HG03460 (cell line): ENCODE measurements around the gene LRRFIP1.

Experiments
- ATAC-seq: cut with Tn5 transposase; IDR thresholded peaks from one replicate; pipeline ENCODE4 v1.9.1; 2021; ENCODE audit not compliant: unreplicated experiment

LRRFIP1 gene

DNA sequence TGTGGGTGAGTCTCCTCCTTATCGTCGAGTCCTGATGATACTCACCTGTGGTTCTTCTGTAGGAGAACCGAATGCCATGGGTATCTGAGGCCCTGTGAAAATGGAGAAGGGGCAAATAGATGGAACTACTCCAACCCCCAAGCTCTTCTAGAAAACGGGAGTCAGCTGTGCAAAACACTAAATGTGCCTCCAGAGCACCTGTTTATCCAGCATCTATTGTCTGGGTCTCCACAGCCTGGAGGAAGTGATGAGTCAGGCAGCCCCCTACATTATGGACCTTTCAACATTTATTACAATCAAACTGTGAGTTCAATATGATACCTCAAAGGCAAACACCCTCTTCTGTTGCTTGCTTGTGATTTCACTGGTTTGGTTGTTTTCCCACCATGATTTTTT, 9.8 kb upstream of the LRRFIP1 start:
- no peak for ATAC-seq

DNA sequence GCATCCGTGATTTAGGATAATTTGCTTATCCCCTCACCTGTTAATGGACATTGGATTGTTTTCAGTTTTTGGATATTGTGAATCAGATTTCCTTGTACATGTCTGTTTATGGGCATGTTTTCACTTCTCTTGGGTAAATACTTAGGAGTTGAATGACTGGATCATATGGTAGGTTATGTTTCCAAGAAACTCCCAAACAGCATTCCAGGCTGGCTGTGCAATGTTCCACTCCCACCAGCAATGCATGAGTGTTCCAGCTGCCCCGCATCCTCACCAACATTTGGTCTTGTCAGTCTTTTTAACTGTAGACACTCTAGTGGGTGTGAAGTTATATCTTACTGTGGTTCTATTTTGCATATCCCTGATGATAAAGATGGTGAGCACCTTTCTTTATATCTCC, 8.9 kb upstream of the LRRFIP1 start:
- ATAC-seq = no peak

DNA sequence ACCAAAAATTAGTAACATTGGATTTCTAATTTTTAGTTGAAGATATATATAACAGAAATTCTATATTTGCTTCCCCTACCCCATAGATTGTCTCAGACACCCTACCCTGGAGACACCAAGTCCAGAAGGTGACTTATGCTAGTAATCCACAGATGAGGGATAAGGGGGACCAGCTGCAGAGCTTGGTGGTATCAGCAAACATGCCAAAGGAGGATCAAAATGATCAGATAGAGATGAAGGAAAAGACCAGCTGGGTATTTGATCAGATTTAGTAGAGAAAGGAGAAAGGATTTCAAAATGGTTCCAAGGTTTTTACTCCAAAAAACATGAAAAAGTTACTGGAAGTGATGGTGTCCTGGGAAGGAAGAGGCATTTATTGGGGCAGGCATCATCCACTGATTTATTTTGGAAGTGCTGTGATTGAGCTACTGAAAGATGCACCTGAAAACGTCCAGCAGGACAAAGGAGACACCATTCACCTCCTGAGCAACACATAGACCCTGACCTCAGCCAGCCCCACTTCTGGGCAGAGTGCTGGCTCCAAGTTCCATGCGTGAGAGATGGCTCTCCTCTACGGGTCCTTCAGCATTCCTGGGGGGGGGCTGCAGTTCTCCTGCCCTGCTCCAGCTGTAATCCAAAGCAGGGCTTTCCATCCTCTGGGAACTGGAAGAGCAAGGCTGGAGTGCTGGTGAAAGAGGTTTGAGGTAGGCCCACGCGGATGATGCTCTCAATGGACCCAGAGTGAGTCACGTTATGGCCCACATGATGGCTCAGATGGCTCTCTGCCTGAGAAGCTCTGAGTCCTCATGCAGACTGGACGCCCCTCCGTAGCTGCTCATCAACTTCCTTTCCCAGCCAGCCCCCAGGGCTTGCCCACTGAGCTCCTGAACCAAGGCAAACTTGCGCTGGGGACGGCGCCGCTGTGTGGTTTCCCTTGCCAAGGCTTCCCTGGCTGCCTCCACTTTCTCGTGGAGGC, 3.7 kb upstream of the LRRFIP1 start:
- no peak for ATAC-seq

DNA sequence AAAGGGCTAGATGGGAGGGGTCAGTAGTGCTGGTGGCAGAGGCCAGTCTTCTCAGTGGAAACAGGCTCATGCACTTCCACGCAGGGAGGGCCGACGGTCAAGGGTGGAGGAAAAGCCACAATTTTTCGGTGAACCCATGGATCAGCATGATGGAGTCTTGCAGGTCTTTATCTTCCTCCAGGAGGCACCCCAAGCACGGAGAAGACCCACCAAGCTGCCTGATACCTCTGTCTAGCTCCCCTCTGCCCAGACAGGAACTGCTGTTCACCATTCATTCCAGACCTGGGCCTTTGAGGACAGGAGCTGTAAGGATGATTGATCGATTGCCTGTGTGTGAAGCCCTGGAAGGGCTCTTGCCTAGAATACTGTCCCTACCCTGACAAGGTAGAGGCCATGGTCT, 2.8 kb upstream of the LRRFIP1 start:
- no peak for ATAC-seq

DNA sequence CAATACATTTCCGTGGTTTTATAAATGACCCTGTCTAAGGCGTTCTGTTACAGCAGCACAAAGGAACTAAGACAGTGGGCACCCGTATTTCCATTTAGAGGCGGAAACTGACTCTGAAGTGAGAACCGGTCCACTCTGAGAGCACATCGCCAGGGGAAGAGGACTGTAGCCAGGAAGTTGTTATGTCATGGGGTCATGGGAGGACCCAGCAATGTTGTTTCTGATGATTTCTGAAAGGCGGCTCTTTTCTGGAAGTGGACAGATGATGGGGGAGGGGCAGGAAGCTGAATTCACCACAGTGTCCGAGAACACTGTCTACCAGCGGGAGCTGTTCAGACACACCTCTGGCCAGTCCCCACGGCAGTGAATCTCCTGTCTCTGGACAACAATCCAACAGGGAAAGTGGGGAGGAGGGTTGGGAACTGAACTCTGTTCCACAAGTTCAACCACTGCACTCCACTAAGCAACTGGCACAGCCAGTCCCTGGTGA, 2.1 kb upstream of the LRRFIP1 start:
- ATAC-seq = no peak

DNA sequence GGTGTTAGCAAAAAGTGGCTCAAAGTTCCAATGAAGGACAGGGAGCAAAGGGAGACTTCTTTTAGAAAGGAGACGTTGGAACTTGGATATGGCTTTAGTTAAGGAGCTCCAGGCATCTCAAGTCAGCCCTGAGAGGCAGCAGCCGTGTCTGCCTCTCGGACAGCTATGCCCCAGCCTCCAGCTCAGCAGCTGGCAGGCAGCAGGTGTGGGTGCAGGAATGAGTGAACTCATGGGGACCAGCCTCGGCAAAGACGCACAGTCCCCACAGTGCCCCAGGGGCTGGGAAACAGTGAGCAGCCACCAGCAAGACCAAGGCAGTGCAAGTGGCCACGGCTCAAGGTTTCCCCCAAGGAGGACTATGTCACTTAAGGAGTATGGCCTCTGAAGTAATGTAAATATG, 1.6 kb upstream of the LRRFIP1 start:
- no peak for ATAC-seq

DNA sequence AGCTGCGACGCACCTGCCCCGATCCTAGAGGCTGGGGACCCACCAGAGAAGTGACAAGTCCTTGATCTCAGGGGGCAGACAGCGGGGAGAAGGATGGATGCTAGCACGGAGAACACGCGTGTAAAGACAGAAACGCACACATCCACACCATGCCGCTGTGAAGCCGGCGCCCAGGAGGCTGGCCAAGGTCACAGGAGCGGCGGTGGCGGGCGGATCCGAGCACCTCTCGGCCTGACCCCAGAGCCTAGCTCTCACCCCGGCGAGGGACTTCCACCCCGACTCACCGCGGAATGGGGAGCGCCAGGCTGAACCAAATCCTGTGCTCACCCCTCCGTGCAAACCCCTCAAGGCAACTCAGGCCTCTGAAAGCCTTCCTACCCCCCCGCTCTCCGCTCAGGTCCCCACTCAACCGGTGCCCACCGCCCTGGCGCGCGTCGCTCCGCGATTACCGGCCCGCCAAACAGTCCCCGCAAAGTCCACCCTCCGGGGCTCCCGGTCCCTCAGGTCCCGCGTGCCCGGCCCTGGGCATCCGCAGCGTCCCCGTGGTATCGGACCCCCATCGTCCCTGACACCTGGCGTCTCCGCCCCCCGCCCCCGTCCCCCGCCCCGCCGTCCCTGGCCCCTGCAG, 460 bp upstream of the LRRFIP1 start:
- ATAC-seq = no peak

DNA sequence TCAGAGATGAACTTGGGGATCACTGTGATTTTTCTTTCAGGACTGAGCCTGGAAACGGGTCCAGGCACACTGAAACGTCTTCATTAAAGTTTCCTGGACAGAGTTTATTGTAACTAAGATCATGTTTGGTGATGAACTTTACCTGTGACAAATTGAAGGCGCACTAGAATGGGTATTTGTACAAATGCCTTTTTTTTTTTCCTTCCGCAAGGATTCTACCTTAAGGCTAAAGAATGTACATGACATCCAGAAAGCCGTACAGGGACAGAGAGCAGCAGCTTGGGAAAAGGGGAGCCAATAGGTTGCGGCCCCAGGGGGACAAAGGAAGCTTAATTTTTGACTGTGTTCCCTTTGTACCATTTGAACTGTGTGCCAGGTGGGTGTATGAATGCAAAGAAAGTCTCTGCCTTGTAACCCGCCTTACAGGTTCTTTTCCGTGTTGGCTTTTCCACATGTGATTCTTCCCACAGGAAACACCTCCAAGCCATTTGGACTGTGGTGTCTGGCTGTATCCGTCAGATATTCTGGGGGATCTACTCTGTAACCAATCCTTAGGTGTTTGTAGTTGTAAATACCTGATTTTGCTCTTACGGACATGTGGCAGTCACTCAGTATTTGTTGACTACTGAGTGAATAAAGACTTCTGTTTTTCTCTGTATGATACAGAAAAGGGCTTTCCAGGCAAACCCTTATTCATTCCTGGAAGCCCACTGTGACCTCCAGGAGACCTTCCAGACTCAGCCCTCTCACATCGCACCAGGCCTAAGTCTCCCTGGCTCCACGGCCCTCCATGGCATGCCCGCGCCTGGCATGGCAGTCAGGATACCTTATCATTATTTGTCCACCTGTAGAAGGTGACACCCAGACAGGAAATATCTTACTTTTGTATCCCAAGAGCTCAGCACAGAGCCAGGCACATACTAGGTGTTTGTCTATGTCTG, 1.1 kb downstream of the LRRFIP1 start:
- no peak for ATAC-seq

DNA sequence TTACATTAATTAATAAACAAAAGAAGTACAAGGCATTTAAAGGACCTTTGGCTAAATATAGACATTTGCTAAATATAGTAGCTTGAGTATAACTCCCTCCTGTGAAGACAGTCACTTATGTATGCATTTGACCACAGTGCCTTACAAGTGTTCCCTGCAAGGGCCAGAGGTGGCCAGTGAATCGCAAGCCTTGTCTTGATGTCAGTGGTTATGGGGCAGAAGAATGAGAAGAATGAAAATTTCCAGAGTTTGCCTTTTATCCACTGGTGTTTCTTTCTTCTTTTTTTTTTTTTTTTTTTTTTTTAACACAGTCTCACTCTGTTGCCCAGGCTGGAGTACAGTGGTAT, 1.8 kb downstream of the LRRFIP1 start:
- ATAC-seq = no peak

DNA sequence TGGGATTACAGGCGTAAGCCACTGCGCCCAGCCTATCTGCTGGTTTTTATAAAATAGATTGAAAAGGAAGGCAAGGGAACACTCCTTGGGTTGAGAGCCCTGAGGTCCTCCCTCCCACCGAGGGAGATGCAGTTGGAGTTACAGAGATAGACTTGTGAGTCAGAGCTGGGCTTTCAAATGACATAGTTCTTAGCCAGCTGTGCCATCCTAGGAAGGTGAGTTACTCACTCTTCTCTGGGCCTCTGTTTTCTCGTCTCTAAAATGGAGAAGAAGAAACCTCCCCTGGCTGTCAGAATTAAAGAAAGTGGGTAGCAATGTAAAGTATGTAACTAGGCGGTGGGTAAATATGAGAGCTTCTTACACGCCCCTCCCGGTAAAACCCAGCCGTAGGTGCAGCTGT, 2.4 kb downstream of the LRRFIP1 start:
- no peak for ATAC-seq

DNA sequence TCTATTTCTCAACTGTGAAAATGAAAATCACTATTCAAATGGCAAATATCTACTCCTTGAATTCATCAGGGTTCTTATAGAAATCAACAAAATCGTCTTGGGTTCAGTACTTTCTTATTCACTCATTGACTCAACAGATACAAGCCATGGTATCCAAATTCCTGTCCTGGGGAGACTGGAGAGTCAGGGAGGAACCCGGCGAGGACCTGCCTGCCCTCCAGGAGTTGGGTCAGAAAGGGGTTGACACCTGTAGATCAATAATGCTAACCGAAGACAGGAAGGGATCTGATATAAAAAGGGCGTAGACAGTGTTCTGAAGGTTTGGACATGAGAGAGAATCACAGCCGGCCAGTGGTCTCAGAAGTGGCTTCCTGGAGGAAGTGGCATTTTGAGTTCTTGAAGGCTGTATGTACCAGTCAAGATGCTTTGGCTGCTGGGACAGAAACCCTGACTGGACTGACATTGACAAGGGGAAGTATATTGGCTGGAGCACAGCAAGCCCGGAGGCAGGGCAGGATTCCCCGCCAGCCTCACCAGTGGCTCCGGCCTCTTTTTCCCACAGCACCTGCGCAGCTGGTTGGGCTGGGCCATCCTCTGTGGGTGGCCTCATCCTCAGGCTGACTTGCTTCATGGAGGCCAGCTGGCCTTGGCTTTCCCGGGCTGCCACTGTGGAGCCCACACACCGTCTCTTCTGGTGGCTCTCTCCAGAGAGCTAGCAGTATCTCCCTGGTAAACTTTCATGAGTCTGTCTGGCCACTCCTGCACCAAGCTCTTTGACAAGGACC, 3.0 kb downstream of the LRRFIP1 start:
- ATAC-seq = no peak

DNA sequence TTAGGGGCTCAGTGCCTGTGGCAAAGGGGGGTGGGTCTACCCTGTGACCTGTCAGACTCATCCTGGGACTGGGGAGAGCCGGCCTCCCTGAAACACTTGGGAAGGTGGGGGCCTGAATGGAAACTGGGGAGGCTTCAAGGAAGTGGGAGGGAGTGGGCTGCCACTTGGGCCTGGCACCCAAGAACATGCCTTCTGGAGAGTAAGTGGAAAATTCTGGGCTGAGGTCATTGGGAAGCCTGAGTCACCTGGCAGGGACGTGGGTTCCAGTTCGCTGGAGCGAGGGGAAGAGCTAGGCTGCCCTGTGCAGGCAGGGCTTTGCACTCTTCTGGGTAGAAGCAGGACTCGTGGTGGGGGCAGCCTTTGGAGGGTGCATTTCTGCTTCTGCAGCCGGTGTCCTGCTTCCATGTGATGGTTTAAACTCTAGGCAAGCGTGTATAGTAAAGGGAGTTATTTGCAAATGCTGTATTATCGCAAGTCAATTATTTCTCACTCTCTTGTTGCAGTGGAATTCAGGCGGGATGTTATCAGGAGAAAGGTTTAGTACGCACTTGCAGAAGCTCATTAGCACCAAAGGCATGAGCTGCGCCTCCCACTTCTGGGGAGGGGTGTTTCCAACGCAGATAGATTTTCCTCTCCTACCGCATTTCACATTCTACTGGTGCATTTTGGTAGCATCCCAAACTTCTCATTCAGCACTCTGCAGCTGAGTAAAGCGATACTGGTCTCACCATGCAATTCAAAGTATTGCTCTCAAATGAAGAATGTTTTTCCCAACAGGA, 3.8 kb downstream of the LRRFIP1 start:
- ATAC-seq = no peak

DNA sequence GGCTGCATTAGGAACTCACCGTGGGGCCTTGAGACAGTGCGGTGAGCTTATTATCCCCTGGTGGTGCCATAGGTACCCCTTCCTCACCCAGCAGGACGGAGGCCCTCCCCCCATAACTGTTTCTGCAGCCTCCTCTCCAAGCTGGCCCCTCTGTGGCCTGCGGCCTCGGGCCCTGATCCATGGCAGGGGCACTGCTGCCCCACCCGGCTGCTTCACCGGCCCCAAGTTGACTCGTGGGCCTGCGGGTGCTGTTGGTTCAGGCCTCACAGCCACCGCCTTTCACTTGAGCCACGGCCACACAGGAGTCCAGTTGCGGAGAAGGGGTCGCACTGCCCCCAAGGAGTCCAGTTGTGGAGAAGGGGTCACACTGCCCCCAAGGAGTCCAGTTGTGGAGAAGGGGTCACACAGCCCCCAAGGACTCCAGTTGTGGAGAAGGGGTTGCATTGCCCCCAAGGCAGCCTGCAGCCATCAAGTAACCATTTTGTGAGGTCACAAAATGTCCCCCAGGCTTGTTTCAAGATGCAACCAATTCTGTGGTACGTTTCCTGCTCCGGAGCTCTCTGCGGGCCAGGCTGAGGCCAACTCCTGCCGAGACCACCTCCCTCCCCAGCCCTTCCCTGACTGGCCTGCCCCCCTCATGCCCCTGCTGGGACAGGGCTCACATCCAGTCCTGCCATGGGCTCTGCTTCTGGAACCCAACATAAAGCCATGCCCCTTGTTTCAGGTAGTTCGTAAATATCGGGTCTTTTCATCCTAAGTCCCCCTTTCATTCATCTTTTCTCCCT, 4.6 kb downstream of the LRRFIP1 start:
- ATAC-seq = no peak

DNA sequence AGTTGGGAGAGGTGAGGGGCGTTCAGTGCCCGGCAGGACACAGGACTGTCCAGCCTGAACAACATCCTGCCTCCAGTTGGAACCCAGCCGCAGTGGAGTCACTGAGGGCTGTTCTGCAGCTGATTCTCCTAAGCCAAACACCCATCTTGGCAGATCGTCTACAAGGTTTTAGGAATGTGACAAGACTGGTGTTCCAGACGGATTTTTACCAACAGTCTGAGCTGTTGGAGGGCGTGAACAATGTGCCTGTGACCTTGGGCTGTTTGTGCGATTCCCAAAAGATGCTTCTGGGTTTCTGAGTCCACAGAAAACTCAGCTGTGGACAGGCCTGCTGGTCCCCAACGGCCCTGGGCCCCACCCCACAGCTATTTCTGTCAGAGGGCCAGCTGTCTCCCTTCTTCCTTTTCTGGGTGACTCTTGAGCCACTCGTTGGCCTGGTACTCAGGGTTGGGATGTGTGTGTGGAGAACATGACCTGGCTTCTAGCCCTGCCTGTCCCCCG, 5.7 kb downstream of the LRRFIP1 start:
- ATAC-seq = no peak

DNA sequence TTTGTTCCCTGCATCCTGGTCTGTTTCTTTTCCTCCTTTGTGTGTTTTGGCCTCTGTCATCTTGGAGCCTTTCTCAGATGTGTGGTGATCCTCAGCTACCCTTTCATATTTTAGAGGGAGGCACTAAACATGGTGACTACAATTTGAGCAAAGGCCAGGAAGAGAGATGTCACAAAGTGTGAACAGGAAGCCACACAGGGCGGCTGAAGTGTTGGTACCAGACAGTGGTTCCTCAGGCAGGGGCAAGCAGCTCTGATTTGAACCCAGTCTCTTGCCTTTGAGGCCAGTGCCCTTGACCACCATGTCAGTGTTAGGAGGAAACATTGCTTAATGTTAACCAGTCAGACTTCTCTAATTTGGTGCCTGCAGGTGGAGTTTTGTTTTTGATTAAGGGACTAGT, 9.2 kb downstream of the LRRFIP1 start:
- no peak for ATAC-seq

DNA sequence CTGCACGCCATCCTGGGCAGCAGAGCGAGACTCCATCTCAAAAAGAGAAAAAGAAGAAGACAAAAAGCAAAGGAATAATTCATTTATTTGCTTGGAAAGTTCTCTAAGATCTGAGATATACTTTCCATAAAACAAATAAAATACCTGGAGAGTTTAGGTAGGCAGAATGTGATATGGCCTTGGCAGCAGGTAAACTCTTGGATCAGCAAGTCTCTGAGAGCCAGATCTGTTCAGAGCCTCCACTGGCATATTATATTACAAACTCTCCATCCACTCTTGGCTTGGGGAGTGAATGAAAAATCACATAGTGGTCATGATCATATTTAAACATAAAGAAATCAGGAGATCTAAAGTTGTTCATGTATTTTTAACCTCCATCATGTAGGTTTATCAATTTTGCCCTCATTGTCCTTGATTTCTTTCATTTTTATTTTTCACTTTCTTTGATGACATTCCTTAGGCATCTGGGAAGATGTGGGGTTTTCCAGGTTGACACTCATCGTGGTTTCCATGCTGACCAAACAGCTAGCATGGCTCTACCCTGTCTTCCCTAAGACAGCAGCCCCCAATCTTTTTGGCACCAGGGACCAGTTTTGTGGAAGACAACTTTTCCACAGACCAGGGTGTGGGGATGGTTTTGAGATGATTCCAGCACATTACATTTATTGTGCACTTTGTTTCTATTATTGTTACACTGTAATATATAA, 10.2 kb downstream of the LRRFIP1 start:
- no peak for ATAC-seq

DNA sequence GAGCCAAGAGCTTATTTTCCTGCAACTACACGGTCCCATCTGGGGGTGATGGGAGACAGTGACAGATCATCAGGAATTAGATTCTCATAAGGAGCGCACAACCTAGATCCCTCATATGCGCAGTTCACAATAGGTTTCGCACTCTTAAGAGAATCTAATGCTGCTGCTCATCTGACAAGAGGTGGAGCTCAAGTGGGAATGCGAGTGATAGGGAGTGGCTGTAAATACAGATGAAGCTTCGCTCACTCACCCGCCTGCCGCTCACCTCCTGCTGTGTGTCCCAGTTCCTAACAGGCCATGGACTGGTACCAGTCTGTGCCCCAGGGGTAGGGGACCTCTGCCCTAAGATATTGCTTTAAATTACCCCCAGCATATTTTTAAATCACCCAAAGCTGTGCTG, 10.8 kb downstream of the LRRFIP1 start:
- no peak for ATAC-seq
